Colonic mucosa (tissue), 4 donors: ENCODE data around the gene ADGRE3. TPM values are rescaled to one million over a fixed set of nuclear protein-coding genes. Genes with fewer than 3 reads are reported as not detected.

ENCODE experiments used
- DNase-seq: peaks from one replicate; pipeline ENCODE4 v3.0.0-alpha.2; 2020
- H3K27ac ChIP-seq: fragments of 200-600 bp; one replicate; pipeline ENCODE4 v1.8.0; 2021
- H3K27me3 ChIP-seq: fragments of 200-600 bp; one replicate; pipeline ENCODE4 v1.8.0; 2021
- H3K36me3 ChIP-seq: fragments of 200-600 bp; one replicate; pipeline ENCODE4 v1.8.0; 2021
- H3K4me1 ChIP-seq: fragments of 200-600 bp; one replicate; pipeline ENCODE4 v1.8.0; 2021; ENCODE audit warnings: mild to moderate bottlenecking
- H3K4me3 ChIP-seq: fragments of 200-600 bp; one replicate; pipeline ENCODE4 v1.8.0; 2021
- H3K9ac ChIP-seq, 2 donors: one replicate each; pipeline ENCODE4 v1.7.0; 2013; ENCODE audit warnings: control low read depth in 2 of 2, low read depth in 2 of 2, low read length in 2 of 2
- H3K9me3 ChIP-seq: fragments of 200-600 bp; one replicate; pipeline ENCODE4 v1.8.0; 2021
- intact Hi-C: fragments of 100-400 bp; cut with DNase I; formaldehyde crosslinking; loops from one replicate; pipeline ENCODE4 v1.14.1; 2022
- total RNA-seq, 2 donors: library from RNA; stranded (reverse); fragmentation: NEBNext Ultra II Directional in 1 of 2; extraction: Animal tissue kit (Norgen Biotek cat#: 25700) in 1 of 2; gene quantifications; one replicate each; pipeline ENCODE4 v1.2.1, GENCODE V29; 2021
- TF ChIP-seq, protein P1 (sequence below): fragments of 200-600 bp; IDR thresholded peaks from one replicate; pipeline ENCODE4 v1.8.0; 2022; ENCODE audit warnings: antibody characterized with exemption, mild to moderate bottlenecking
- donor health status: healthy.
- donor health status: DM: no; HTN: no; CAD: no.
- donor health status: DM: no; HTN: no; CAD: no.

ADGRE3 gene
- total RNA-seq, 2 donors from 2014 or later = 1.2 TPM; not detected in 1

- H3K4me3 ChIP-seq = peak within 1 kb of the TSS; percentile 89
- H3K36me3 ChIP-seq = no peaks in the 10 kb centered on the region
- H3K4me1 ChIP-seq = peaks cover 15% of the 10 kb centered on the region
- H3K27ac ChIP-seq = peak within 1 kb of the TSS; percentile 71
- H3K27me3 ChIP-seq = no peaks in the 10 kb centered on the region
- H3K9ac ChIP-seq = peak within 1 kb of the TSS; percentile 91 to 94
- peak; percentile 92 for DNase-seq
- TF ChIP-seq, protein P1, sequence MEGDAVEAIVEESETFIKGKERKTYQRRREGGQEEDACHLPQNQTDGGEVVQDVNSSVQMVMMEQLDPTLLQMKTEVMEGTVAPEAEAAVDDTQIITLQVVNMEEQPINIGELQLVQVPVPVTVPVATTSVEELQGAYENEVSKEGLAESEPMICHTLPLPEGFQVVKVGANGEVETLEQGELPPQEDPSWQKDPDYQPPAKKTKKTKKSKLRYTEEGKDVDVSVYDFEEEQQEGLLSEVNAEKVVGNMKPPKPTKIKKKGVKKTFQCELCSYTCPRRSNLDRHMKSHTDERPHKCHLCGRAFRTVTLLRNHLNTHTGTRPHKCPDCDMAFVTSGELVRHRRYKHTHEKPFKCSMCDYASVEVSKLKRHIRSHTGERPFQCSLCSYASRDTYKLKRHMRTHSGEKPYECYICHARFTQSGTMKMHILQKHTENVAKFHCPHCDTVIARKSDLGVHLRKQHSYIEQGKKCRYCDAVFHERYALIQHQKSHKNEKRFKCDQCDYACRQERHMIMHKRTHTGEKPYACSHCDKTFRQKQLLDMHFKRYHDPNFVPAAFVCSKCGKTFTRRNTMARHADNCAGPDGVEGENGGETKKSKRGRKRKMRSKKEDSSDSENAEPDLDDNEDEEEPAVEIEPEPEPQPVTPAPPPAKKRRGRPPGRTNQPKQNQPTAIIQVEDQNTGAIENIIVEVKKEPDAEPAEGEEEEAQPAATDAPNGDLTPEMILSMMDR = peak; percentile 78
- no peaks in the 10 kb centered on the region for H3K9me3 ChIP-seq
- intact Hi-C loops = loop anchor here (5.0 kb wide), 2 partner anchors 115 to 315 kb away; partner anchors contain the start of gene OR7A17
Measured at GRCh38 chr19:14571695-14572490, 102.8 kb downstream of the ADGRE3 start, which contains the start of gene NDUFB7. Gene NDUFB7, minus strand, starts transcription at chr19:14572066. Its CDS starts 66 bp downstream, at chr19:14572000.

DNA sequence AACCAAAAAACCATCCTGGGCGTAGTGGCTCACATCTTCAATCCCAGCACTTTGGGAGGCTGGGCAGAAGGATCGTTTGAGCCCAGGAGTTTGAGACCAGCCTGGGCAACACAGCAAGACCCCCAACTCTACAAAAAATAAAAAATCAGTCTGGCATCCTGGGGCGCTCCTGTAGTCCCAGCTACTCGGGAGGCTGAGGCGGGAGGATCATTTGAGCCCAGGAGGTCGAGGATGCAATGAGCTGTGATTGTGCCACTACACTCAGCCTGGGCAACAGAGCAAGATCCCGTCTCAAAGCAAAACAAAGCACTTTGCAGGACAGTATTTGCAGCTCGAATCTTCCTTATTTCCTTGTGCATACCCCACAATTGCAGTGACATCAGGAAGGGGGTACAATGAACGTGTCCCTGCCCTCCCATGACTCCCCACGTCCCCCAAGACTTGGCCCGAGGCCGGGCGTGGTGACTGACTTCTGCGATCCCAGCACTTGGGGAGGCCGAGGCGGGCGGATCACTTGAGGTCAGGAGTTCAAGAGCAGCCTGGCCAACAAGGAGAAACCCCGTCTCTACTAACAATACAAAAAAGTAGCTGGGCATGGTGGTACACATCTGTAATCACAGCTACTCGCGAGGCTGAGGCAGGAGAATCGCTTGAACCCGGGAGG is 103.6 kb downstream of the ADGRE3 start:
- intact Hi-C loops = loop anchor here (5.0 kb wide), 2 partner anchors 116 to 316 kb away; partner anchors contain the start of gene OR7A17
- H3K36me3 ChIP-seq = no peaks in the 10 kb centered on the region
- peaks cover 15% of the 10 kb centered on the region for H3K4me1 ChIP-seq
- no peak overlapping the region for H3K27ac ChIP-seq
- H3K4me3 ChIP-seq = peak overlapping the region; percentile 89
- no peaks in the 10 kb centered on the region for H3K27me3 ChIP-seq
- H3K9ac ChIP-seq = peak overlapping the region; percentile 91 to 94
- DNase-seq = no peak
- TF ChIP-seq, protein P1 = no peak
- no peaks in the 10 kb centered on the region for H3K9me3 ChIP-seq

Other genes starting within 250 kb of the ADGRE3 start
- 10 to 100 TPM; 35.9 to 37.5 TPM for gene PKN1, start 241.5 kb downstream of the ADGRE3 start, total RNA-seq
- gene PTGER1, start 199.5 kb downstream of the ADGRE3 start, total RNA-seq = under 1 TPM; 0.35 to 0.72 TPM
- 100 to 1,000 TPM; 281 to 404 TPM for gene GIPC1, start 178.7 kb downstream of the ADGRE3 start, total RNA-seq
- 100 to 1,000 TPM; 127 to 148 TPM for gene DNAJB1, start 156.4 kb downstream of the ADGRE3 start, total RNA-seq
- gene TECR, start 145.2 kb downstream of the ADGRE3 start, total RNA-seq = 100 to 1,000 TPM; 136 to 201 TPM
- 100 to 1,000 TPM; 216 to 302 TPM for gene NDUFB7, start 102.8 kb downstream of the ADGRE3 start, total RNA-seq
- gene CLEC17A, start 91.8 kb downstream of the ADGRE3 start, total RNA-seq = under 1 TPM; 0.12 to 0.32 TPM
- gene ZNF333, start 15.2 kb upstream of the ADGRE3 start, total RNA-seq = 1 to 10 TPM; 6.7 to 7.3 TPM
- 1 to 10 TPM; 1.3 to 1.8 TPM for gene ADGRE2, start 103.7 kb upstream of the ADGRE3 start, total RNA-seq
- not detected for gene OR7A5, start 160.3 kb upstream of the ADGRE3 start, total RNA-seq
- gene OR7C1, start 160.3 kb upstream of the ADGRE3 start, total RNA-seq = not detected
- gene OR7A10, start 174.1 kb upstream of the ADGRE3 start, total RNA-seq = not detected
- gene OR7A17, start 211.3 kb upstream of the ADGRE3 start, total RNA-seq = not detected